Fibroblast of peridontal ligament (primary cell): ENCODE results near the gene SUGP1.

ENCODE experiments used
- DNase-seq: peaks from one replicate; pipeline ENCODE4 v3.0.0-alpha.2; 2010; ENCODE audit errors: extremely low read depth

Gene SUGP1

DNA sequence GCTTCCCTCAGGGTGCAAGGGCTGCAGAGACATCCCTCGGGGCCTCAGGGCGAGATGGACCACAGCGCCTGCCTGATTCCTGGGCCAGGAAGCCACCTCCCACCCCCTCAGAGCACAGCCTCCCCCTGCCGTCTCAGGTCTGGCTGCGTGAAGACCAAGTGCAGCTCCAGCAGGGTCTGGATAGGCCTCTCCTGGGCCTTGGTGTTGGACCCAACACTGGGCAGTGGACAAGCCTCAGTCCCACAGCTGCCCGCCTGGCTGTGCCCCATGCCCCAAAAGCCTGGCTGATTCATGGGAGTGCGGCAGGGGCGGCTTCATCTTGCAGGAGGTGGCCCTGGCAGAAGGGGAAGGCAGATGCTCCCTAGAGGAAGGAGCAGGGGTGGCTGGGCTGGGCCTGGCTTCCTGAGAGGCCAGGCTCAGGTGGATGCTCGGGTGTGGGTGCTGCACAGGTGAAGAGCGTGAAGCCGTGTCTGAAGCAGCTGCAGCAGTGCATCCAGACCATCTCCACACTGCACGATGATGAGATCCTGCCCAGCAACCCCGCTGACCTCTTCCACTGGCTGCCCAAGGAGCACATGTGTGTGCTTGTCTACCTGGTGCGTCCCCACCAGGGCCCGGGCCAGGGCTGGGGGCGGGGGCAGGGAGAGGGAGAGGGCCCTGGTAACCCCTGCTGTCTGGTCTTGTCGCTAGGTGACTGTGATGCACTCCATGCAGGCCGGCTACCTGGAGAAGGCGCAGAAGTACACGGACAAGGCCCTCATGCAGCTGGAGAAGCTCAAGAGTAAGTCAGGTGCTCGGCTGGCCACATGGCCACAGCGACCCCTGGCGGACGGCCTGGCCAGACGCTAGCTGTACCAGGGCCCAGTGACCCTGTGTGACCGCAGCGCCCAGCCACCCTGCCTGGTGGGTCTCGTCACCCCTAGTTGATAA, 22.0 kb upstream of the SUGP1 start:
- DNase-seq = peak; percentile 42

DNA sequence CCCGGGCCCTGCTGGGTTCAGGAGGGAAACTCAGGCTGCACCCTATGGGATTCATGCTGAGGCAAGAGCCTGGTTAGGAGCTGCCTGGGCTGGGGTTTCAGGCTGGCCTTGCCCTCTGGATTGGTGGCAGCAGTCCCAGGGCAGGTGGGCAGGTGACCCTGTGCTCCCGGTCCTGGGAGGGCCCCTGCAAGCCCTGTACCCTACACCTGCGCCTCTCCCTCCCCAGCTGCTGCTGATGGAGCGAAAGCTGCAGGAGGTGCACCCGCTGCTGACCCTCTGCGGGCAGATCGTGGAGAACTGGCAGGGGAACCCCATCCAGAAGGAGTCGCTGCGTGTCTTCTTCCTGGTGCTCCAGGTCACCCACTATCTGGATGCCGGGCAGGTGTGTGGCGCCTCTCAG, 20.7 kb upstream of the SUGP1 start:
- DNase-seq = no peak

DNA sequence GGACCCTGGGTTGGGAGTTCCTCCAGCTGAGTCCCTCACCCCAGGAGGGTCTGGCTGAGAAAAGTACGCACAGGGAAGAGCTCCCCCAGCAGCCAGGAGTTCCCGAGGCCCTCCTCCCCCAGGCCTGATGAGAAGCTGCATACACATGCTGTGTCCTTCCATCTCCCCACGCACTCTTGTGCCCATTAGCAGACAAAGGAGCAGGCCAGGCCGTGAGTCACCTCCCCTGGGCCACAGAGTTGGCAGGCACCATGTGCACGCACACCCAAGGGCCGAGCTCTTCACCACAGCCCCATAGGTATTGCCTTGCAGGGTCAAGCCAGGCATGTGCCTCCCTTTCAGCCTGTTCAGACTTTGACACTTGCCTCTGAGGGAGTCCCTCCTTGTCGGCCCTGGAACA, 17.8 kb upstream of the SUGP1 start:
- DNase-seq = peak; percentile 70

DNA sequence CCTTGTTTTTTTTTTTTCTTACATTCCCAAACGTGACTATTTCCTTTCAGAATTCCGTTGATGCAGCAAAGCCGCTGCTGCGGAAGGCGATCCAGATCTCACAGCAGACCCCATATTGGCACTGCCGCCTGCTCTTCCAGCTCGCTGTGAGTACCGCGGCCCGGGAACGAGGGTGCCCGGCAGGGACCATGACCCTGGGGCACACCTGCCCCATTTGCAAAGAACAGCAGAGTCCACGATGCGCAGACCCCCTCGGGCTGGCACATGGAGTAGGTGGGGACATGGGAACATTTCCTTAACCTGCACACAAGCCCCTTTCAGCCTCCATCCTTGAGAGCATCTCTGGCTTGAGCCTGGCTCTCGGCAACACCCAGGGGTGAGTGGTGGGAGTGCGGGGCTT, 16.8 kb upstream of the SUGP1 start:
- DNase-seq = peak; percentile 23

DNA sequence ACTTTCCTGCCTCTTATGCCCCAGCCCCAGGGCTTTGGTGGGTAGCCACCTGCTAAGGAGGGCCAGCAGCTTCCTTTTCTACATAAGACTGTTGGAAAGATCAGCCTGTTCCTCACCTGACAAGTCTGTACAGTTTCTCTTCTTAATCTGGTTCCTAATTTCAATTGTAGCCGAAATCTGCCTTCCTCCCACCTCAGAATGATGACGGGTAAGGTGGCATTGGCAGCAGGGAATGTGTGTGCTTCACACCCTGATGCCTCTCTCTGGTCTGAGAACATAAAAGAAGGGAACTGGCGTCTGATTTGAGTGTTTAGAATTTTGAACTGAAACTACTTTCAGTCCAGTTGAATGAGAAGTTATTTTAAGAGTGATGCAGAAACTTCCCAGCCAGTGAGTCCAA, 16.3 kb upstream of the SUGP1 start:
- DNase-seq = no peak

DNA sequence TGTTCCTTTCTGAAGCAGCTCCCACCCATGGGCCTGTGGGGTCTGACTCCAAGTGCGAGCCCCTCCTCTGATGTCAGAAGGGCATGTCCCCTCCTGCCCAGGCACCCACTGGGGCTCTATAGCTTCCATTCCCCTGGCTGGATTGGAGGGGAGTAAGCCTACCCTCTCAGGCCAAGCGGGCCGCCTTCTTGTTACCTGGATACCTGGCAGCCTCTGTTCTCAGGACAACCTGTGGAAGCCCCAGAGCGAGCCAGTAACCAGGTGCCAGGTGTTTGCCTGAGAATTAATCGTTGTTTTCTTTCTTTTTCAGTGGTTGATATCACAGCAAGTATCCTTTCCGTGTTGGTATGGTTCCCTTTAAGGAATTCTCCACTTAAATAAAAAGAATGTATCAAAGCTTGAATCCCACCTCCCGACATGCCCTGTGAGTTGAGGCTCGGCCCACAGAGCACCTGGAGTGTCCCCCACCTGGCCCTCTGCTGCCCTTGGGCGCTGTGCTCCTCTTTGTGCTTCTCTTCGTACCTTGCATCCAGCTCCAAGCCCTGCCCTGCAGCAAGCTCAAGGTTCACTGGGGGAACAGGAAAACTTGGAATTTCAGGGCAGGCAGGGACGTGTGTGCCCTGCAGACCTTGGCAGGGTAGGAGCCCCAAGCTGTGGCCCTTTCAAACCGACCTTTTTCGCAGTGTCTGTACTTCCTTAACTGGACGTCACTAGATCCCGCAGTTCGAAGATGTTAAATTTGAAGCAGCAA, 15.3 kb upstream of the SUGP1 start:
- DNase-seq = no peak

DNA sequence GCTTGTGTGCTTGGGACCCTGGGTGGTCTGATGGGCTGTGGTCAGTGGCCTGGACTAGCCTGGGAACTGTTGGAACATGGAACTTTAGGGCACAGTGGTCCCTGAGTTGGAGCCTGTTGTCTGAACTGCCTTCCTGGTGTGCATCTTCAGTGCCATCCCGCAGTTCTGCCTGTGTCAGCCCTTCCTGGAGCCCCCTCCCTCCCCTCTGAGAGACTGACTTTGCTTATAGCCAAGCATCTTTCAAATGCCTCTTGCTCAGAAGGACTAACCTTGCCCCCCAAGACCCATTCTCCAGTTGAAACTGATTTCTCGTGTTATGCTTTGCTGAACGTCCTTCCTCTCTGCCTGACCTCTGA, 14.7 kb upstream of the SUGP1 start:
- no peak for DNase-seq

DNA sequence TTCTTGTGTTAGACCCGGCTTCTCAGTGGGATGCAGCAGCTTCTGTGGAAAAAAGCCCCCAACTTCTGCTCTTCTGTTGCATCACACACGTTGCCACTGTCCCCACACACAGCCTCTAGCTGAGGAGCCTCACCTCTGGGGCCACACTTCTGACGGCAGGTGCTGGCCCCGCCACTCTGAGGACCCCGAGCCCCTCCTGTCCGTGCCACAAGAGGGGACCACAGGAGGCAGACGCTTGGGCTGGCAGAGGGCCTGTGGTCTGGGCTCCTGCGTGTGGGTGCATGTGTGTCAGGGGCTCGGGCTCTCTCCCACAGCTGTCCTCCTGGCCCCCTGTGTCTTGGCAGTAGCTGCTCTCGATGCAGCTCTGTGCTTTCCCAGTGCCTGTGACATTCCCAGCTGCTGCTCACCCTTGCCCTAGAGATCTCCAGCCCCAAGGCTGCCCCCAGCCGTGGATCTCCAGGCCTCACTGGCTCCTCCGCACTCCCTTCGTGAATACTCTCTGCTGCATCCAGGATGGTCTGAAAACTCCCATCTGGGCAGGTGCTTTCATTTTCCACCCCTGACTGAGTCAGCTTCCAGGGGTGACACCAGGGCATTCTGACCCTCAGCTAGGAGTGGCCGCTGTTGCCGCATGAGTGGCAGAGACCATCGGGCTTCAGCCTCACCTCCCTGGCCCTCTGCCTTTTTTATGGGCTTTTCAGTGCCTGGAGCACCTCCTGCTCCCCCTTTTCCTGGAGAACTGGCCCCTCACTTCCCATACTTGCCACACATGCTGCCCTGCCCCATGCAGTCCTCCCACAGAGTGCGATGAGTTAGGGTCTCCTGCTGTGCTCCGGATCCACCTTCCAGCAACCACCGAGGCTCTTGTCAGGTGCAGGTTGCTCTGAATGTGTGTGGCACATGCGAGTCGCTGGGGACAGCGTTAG, 14.0 kb upstream of the SUGP1 start:
- DNase-seq = no peak

DNA sequence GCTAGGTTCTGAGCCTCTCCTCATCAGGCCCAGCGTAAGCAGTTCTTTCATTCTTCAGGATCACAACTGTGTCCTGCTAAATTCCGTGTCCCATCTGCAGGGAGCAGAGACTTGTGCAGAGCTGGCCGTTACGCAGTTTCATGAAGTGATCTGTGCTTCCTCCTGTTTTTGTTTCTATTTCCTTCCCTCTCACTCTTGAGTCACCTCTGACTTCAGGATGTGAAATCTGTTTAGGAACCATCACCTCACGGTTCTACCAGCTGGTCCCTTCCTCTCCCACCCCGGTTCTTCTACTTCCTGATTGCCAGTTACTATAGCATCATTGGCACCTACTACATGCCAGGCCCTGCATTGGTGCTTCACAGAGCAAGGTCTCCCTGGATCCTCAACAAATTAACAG, 8.8 kb upstream of the SUGP1 start:
- no peak for DNase-seq

DNA sequence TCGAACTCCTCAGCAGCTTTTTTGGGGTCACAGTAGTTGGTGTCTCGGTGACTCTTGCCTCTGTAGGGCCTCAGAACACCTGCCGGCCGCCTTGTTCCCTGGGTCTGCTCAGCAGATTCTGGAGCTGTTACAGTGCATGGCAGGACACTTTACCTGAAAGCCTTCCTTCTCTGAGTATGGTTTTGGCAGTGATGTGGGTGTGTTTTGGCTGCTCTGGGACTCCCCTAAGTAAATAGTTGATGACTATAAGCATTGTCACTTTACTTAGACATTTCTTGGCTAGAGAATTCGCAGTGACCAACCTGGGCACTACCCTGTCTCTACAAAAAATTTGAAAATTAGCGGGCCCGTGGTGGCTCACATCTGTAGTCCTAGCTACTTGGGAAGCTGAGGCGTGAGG, 7.4 kb upstream of the SUGP1 start:
- no peak for DNase-seq

DNA sequence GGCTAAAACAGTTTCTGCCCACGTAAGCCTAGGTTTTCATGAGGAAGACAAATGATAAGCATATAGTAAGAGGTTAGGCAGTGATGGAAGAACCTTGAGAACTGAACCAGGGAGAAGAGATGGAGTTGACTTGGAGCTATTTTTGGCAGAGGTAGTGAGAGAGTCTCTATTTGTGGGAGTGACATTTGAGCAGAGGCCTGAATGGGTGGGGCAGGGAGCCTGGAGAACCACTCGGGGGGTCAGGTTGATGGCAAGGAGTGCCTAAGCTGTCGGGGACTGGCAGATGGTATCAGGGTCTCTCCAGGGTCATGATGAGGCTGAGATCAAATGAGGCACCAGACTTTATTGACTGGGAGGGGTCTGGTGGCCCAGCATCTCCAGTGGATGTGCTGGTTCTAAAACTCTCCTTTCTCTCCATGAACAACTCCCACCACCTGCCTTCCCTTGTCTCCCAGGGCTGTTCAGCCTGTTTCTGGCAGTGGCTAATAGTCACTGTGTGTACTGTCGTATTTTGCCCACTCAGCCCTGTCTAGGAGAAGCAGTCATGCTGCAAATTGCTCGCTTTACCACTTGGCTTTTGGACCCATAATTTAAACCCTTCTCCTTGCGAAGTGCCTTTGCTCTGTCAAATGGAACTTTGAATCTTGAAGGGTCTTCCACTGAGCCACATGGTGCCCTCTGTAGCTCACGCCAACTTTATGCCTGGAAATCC, 3.9 kb upstream of the SUGP1 start:
- no peak for DNase-seq

DNA sequence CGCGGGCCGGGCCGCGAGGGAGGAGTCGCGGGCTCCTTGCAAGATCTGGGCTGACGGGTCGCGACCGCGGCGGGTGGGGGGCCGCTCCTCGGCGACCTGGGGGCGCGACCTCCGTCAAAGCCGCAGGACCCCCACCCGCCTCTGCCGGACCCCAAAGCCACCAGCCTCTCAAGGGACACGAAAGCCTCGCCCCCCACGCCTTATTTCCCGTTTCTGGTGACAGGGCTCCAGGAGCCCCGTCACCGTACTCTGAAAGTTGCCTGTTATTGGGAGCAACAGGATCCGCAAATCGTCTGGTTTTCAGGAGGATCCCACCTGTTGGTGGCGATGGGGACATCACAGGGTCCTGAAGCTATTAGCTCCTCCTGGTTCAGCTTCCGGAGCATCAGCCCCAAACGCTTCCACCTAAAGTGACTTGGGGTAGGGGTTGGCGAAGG, 850 bp upstream of the SUGP1 start:
- DNase-seq = peak; percentile 13

DNA sequence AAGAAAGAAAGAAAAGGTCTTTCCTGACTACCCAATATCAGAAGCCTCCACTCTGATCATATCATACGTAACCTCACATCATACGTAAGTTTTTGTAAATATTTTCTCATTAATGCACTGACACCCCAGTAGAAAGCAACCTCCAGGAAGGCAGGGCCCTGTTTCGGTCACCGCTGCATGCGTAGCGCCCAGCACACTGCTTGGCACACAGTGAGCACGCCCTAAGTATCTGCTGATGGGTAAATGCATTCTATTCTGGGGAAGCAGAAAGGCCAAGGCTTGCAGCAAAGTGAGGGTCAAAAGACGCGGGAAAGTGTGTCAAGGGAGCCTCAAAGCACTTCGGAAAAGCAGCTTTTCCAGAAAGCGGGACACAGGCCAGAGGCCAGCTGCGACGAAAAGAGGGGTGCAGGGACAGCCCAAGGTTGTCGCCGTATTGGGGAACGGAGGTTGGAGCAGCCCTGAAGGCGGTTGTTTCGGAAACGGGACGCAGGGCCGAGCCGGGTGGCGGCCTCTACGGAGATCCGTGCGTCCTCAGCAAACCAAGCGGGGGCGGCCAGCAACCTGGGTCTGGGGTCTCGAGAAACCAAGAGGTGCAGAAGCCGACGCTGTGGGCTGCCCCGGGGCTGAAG, 463 bp downstream of the SUGP1 start:
- peak; percentile 5 for DNase-seq

DNA sequence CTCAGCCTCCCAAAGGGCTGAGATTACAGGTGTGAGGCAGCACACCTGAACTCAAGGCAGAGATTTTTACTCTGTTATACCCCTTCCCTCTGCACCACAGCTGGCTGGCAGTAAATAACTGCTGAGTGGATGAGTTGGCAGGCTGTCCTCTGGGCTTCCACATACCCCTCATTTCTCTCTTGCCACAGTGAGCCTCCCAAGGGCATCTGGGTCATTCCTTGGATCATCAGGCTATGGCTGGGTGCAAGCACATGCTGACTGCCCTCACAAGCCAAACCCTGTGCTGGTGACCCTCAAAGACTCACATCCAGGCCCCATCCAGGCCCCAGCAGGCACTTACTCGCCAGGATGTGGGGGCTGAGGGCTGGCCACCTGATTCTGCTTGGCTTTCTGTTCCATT, 4.2 kb downstream of the SUGP1 start:
- DNase-seq = no peak

DNA sequence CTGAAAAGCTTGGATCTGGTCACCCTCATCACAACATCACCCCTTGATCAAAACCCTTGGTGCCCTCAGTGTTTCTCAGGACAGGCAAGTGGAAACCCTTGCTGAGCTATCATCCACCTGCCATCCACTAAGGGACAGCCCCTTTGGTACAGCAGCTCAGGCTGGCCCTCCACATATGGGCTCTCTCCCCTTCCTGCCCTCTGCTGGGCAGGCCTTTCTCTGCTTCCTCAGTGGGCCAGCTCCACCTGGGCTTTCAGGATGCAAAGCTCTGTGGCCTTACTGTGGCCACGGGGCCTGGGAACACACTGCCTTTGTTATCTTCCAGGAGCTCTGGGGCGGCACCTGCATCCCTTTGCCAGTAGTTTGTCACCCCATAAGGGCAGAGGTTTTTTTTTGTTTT, 4.9 kb downstream of the SUGP1 start:
- no peak for DNase-seq

DNA sequence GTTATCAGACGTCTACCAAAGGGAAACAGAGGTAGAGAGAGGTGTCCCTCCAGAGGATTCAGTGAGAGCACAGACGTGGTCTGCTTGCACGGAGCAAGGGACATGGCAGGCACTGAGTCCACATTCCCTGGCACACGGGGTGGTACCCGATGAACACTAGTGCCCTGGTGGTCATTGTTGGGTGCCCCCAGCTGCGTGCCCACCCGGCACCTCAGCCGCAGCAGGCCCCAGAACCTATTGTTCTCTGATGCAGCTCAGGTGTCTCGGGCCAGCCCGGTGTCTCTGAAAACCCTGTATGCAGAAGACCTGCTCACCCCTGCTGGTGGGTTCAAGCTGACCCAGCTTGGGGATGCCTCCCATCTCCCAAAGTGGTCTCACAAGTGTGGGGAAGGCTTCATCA, 11.9 kb downstream of the SUGP1 start:
- no peak for DNase-seq

DNA sequence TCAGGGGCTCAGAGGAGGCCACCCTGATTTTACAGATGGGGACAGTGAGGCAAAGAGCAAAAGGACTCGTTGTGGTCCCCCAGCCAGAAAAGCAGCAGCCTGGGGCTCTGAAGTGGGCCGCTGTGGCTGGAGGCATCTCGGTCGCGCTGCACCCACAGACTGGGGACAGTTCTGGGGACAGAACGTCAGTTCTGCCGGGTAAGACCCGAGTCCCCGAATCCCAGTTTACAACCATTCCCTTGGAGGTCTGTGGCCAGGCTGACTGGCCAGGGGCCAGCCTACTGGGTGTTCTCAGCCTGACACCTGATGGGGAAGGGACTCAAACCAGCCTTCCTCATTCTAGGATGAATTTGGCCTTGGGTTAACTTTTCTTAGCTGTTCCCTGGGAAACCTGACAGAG, 14.1 kb downstream of the SUGP1 start:
- DNase-seq = no peak

DNA sequence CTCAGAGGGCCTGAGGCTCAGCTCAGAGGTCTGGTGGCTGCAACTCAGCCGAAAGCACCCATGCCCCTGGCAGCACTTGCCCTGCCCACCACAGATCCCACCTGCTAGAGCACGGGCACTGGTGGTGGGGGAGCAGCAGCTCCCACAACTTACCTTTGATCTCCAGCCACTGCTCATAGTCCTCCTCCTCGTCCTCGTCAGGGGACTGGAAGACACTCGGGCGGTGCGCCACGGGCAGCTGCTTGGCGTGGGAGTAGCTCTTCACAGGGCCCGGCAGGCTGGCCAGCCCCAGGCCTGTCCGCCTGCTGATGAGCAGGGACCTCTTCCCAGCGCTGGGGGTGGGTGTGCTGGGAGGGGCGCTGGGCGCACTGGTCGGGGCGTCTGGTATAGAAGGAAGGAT, 14.6 kb downstream of the SUGP1 start:
- DNase-seq = no peak

DNA sequence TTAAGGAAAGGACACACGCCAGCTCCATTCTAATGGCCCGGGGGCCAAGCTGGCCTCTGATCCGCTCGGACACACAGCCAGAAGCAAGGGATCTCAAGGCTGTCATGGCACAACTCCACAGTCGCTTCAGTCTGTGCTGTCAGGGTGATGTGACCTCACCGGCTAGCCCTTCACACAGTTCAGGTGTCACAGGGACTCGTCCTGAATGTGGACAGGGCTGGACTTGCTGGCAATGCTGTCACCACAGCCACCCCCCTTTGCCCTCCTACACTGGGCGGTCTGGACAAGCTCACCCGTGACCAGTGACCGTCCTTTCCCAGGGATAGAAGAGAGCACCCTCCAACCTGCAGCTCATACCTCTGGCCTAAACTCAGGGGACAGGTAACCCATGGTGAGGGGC, 15.2 kb downstream of the SUGP1 start:
- no peak for DNase-seq

DNA sequence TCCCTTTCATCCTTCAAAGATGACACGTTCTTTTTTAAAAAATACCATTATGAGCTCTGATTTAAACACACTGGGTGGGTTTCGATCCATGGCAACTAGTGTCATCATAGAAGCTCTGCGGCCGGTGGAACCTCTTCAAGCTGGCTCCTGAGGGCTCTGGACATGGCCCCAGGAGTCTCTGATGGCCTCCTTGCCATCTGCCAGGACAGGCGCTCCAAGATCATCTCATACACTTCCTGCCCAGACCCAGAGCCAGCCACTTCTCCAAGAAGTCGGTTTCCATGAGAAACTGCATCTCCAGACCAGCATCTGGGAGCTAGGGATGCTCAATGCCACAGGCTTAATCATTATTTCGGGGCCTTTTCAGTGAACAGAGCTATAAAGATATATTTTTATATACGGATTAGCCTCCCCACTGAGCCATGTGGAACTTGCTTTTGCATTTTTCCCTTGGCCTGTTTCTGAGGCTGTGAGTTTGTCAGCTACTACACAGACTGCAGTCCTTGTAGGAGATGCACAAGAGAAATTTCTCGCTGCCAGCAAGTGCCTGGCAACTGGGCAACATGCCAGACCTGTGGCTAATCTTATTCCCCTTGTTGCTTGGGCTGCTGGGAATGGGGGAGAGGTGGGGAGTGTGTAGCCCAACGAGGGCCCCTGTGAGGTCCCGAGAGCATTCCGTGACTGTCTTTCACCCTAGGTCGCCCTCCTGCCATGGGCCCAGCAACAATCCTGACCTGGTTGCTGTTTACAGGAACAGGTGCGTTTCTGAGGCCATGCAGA, 15.9 kb downstream of the SUGP1 start:
- no peak for DNase-seq
